Activated naive CD8-positive, alpha-beta T cell treated with anti-CD3 and anti-CD28 coated beads, Interleukin-2, amount 50 U/mL, for 16 hours (primary cell): ENCODE results near the gene HNRNPL.
"Not testable (repeated sequence)": the region's sequence is repeated elsewhere in the genome, so short reads cannot be mapped to it uniquely, and the experiment has no call there.

Experiments
- DNase-seq: peaks from one replicate; pipeline ENCODE4 v3.0.0-alpha.2; 2020; ENCODE audit warnings: low read depth, low spot score

Gene HNRNPL

DNA sequence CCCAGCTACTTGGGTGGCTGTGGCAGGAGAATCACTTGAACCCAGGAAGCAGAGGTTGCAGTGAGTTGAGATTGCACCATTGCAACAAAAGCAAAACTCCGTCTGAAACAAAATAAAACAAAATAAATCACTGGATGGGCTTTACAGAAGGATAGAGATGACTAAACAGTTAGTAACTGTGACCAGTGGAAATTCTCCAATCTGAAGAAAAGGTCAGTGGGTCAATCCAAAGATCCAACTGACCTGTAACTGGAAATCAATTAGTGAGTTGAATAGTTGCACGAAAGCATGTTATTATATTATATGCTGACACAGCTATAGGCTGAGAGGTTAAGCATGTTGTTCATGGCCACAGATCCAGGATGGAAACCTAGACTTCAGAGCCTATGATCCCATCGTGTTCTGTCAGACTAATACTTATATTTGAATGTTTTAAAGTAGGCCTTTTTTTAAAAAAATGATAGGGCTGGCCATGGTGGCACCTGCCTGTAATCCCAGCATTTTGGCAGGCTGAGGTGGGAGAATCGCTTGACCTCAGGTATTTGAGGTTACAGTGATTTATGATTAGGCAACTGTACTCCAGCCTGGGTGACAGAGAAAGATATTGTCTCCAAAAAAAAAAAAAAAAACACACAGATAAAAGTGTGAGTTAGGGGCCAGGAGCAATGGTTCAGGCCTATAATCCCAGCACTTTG is 19.6 kb downstream of the HNRNPL start:
- no peak for DNase-seq

DNA sequence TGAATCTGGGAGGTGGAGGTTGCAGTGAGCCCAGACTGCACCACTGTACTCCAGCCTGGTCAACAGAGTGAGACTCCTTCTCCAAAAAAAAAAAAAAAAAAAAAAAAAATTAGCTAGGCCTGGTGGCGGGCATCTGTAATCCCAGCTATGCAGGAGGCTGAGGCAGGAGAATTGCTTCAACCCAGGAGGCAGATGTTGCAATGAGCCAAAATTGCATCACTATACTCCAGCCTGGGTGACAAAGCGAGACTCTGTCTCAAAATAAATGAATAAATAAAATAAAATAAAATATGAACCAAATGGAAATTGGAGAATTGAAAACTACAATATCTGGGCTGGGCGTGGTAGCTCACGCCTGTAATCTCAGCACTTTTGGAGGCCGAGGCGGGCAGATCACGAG is 20.6 kb downstream of the HNRNPL start:
- DNase-seq = not testable (repeated sequence)

DNA sequence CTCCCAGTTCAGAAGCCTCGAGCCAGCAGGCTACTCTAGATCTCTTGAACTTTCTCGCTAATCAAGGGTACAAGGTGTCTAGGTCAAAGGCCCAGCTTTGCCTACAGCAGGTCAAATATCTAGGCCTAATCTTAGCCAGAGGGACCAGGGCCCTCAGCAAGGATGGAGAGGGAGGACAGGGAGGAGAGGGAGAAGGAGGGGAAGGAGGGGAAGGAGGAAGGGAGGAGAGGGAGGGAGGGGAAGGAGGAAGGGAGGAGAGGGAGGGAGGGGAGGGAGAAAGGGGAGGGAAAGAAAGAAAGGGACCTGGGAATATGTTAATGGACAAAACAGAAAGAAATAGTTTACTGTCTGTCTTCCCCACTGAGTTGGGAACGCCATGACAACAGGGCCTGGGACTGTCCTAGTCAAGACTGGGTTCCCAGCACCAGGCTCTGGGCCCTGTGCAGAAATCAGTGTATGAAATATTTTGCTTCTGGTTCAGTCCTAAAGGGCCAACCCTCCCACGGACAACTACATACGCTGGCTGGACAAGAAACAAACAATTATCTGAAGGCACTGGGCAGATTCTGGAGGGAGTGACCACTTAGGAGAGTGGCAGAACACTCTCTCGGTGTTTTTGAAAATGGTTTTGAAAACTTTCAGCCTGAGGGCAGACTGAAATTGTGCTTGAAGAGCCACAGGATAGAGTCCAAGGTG is 22.8 kb downstream of the HNRNPL start:
- DNase-seq = no peak

DNA sequence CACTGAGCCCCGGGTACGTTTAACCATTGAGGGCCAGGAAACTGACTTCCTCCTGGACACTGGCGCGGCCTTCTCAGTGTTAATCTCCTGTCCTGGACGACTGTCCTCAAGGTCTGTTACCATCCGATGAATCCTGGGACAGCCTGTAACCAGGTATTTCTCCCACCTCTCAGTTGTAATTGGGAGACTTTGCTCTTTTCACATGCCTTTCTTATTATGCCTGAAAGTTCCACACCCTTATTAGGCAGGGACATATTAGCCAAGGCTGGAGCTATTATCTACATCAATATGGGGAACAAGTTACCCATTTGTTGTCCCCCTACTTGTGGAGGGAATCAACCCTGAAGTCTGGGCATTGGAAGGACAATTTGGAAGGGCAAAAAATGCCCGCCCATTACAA is 23.9 kb downstream of the HNRNPL start:
- not testable (repeated sequence) for DNase-seq

DNA sequence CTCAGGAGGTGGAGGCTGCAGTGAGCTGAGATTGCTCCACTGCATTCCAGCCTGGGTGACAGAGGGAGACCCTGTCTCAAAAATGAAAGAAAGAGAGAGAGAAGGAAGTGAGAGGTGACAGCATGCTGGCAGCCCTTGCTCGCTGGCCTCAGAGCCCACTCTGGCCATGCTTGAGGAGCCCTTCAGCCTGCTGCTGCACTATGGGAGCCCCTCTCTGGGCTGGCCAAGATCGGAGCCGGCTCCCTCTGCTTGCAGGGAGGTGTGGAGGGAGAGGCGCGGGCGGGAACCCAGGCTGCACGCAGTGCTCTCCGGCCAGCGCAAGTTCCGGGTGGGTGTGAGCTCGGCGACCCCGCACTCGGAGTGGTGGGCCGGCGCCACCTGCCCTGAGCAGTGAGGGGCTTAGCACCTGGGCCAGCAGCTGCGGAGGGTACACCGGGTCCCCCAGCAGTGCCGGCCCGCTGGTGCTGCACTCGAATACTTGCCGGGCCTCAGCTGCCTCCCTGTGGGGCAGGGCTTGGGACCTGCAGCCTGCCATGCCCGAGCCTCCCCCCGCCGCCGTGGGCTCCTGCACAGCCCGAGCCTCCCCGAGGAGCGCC is 28.5 kb downstream of the HNRNPL start:
- DNase-seq = not testable (repeated sequence)

DNA sequence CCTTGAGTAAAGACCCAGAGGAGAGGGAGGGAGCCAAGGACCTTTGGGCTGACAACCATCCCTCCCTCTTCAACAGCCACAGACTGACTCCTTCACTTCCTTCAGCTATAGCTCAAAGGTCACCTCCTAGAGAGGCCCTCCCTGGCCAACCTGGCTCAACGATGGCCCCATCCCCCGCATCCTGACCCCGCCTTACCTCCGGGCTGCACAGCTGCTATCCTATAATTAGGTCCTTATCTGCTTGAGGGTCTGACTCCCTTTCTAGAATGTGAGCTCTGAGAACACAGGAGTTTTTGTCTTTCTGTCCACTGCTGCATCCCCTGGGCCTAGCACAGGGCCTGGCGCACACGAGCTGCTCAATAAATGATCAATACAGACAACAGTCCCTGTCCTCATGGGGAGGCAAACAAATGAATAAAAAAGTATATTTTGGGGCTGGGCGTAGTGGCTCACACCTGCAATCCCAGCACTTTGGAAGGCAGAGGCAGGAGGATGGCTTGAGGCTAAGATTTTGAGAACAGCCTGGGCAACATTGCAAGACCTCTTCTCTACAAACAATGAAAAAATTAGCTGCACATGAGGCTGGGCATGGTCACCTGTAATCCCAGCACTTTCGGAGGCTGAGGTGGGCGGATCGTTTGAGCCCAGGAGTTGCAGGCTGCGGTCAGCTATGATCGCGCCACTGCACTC is 30.4 kb downstream of the HNRNPL start:
- DNase-seq = no peak

DNA sequence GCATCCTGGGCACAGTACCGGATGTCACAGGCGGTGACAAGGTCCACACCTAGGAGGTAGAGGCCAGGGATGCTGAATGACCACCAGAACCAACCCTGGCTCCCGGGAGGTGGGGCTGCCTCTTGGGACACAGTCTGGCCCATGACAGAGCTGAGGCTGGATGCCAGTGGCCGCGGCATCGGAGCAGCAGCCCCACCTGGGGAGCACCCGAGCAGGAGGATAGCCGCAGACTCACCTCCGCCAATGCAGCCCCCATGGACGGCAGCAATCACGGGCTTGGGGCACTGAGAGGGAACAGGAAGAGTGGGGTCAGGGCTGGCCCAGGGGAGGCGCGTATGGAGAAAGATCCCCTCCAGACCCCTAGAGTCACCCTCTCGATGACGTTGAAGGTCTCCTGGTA is 32.7 kb downstream of the HNRNPL start:
- DNase-seq = no peak

DNA sequence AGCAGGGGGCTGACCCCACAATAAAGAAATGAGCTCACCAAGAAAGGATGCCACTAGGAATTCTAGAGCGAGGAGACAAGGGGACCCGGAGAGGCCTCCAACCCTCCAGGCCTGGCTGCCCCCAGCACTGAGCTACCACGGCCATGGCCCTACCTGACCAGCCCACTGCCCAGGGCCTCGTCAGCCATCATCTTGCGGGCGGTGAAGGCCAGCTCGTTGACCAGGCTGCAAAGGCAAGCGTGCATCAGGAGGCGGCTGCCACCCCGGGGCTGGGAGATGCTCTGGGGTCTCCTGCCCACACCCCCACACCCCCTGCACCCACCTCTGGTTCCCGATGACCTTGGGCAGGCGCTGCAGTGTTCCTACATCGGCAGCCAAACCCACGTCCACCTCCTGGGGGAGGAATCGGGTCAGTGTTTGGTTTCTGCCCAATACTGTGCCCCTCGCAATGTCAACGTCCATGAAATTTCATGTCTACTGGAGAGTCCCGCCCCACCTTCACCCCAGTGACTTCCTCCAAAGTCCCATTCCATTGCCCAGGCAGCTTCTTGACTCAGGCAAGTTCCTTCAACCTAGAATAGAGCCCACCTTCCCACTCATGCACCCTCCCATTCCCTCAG is 33.5 kb downstream of the HNRNPL start:
- no peak for DNase-seq

DNA sequence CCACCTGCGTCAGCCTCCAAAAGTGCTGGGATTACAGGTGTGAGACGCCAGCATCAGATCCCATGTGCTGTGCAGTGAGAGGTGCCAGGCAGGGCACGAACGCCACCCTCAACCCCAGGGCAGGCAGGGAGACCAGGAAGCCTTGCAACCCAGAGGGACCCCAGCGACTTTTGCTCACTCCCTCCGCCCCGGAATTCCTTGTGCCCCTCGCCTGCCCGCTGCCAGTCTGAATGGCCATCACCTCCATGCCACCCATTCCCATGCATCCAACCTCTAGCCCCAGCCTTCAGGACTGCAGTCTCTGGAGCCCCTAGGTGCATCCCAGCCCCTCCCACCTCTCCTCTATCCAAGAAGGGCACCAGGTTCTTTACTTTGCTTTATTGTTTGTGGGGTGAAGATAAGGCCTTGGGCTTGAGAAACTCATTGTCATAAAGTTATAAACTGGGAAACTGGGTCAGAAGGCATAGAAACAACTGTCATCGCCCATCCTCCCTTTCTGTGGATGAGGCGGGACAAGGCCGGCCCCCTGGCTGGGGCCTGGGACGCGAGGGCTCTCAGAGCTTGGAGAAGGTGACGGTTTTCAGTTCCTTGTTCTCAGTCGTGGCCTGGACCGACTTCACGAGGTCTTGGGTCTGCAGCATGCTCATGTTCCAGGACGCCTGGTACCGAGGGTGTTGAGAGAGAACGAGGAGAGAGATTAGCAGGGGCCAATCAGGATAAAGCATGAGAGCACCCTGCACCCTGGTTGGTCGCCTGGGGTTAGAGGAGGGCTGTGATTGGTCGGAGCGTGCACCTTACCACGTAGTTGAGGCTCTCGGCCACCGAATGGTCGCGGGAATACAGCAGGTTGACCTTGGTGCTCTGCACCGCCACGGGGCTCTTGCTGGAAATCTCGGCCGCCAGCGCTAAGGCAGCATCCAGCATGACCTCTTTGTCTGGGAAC is 34.5 kb downstream of the HNRNPL start:
- DNase-seq = no peak

DNA sequence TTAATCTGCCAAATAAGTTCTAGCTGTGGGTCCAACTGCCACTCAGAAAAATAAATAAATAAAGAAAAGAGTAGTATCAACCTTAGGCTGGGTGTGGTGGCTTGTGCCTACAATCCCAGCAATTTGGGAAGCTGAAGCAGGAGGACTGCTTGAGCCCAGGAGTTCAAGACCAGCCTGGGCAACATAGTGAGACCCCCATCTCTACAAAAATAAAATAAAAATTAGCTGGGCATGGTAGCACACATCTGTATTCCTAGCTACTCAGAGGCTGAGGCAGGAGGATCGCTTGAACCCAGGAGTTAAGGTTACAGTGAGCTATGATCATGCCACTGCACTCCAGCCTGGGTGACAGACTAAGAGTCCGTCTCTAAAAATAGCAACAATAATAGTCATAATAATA is 35.9 kb downstream of the HNRNPL start:
- not testable (repeated sequence) for DNase-seq

DNA sequence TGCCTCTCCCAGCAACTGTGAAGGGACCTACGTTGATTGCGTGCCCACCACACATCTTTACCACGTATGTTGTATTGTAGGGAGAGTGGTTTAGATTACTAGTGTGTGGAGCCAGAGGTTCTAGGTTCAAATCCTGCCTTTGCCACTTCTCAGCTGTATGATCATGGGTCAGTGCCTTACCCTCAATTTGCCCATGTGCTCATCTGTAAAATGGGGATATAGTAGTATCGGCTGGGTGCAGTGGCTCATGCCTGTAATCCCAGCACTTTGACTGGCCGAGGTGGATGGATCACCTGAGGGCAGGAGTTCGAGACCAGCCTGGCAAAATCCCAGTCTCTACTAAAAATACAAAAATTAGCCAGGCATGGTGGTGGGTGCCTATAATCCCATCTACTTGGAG is 36.5 kb downstream of the HNRNPL start:
- no peak for DNase-seq

DNA sequence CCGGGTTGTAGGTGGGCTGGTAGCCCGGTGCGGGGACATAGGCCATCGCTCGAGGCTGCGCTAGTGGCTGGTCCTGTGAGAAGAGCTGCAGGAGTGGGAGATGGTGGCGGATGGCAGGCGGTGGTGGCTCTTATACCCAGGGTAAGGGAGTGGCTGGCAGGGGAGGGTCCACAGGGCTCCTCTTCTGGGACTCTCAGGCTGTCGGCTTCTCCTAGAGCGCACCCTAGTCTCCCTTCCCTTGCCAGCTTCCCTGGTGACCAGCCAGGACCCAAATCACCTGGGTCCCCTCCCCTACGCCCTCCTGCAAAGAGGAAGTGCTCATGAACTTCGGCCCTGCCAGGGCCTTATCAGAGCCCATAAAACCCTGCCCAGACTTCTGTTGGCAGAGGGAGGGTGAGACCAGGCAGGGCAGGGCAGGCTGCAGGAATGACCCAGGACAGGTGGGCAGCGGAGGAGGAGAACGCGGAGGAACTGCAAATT is 36.9 kb downstream of the HNRNPL start, which contains the start of gene LGALS4:
TSS of gene LGALS4 (minus strand) at position 105 of the 480 bp plus-strand sequence. CDS start at position 46, 59 bp downstream.
- DNase-seq = no peak

DNA sequence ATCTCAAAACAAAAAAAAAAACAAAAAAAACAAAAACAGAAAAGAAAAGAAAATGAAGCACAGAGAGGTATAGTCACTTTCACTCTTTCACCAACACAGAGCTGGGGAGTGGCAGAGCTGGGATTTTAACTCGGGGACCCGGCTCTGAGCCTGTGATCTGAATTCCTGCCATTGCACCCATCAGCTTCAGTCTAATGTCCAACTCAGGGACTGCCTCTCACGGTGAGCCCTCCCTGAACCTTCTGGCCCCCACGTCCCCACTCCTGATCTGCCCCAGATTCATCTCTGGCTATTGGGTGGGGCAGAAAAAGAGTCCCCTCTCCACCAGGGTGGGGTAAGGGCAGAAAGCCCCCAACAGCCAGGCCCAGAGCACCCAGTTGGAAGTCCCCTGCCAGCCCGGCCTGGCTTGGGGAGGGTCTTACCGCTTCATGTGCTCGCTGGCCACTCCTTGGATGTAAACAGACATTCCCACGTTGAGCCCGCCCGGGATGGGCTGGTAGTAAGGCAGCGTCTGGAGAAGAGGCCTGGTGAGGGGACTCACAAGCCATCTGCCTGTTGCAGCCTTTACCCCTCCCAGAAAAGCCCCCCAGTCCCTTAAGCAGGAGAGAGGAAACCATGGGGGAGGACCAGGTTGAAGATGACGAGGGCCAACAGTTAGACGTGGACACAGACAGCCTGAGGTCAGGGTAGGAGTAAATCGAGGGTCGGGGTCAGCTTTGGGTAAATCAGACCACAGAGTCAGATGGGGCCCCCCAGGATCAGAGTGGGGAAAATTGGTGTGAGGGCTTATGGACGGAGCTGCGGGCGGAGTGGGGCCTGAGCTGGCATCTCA is 37.6 kb downstream of the HNRNPL start:
- no peak for DNase-seq

DNA sequence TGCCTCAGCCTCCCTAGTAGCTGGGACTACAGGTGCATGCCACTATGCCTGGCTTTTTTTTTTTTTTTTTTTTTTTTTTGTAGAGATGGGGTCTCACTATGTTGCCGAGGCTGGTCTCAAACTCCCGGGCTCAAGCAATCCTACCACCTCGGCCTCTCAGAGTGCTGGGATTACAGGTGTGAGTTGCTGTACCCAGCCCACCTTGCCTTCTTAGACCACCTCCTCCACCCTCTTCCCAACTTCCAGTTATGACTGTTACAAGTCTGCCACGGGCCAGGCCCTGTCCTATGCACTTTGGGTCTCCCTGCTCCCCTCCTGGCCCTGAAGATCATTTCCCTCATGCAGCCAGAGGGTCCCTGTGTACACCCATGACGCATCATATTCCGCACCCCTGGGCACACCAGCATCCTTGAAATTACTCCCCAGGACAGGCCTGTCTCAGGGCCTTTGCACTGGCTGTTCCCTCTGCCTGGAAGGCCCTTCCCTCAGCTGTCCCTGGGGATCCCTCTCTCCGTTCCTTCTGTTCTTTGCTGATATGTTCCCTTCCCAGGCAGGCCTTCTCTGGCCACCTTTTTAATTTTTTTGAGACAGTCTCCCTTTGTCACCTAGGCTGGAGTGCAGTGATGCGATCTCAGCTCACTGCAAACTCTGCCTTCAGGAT is 40.1 kb downstream of the HNRNPL start:
- no peak for DNase-seq

DNA sequence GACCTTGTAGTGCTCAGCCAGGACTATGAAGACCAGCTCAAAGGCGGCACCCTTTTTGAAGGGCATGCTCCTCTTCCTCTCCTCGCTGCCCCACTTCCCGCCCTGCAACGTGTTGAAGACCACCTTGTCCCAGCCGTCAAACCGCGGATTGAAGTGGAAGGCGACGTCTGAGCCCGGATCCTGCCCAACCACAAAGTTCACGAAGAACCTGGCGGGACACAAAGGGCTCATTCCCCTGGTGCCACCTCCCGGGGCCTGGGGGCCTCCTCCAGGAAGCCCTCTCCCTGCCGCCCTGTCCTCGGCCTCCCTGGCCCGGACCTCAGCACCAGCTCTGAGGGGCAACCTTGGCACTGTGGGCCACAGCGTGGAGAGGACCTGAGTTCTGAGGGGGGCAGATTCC is 41.0 kb downstream of the HNRNPL start:
- no peak for DNase-seq

DNA sequence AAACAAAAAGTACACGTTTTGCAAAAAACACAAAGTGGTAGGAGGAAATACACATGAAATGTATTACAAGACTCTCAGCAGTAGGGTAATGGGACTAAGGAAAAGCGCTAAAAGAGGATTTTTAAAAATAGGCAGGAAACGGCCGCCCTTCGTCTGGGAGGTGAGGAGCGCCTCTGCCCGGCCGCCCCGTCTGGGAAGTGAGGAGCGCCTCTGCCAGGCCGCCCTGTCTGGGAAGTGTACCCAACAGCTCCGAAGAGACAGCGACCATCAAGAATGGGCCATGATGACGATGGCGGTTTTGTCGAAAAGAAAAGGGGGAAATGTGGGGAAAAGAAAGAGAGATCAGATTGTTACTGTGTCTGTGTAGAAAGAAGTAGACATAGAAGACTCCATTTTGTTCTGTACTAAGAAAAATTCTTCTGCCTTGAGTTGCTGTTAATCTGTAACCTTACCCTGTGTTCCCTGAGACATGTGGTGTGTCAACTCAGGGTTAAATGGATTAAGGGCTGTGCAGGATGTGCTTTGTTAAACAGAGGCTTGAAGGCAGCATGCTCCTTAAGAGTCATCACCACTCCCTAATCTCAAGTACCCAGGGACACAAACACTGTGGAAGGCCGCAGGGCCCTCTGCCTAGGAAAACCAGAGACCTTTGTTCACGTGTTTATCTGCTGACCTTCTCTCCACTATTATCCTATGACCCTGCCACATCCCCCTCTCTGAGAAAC is 42.2 kb downstream of the HNRNPL start:
- DNase-seq = not testable (repeated sequence)

DNA sequence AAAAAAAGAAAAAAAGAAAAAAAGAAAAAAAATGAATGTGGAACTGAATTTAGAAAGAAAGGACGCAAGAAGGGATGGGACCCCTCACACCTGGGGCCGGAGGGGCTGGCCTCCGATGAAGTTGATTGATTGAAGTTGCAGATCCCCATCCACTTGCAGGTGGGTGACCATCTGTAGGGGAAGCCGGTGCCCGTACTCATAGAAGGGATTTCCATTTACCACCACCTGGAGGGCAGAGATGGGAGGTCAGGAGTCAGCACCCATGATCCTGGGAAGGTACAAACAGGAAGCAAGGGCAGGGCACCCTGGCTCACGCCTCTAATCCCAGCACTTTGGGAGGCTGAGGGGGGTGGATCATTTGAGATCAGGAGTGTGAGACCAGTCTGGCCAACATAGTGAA is 43.4 kb downstream of the HNRNPL start:
- DNase-seq = no peak

DNA sequence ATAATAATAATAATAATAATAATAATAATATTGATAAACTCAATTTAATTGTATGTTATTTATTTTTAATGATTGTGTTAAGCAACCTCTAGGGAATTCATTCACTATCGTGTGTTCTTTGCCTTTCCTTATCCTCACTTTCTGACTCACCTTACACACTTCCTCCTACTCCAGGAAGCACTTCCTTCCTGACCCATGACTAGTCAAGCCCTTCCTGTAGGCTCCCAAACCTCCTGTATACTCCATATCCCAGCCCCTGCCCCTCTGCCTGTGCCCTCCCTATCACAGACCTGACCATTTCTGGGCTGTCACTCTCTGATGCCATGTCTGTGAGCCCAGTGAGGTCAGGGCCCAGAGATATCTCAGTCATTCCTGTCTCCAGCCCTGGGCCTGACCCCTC is 44.6 kb downstream of the HNRNPL start:
- DNase-seq = no peak
